Fibroblast of the aortic adventitia (primary cell): Measurements from ENCODE around the gene AKNA. TPM values are rescaled to one million over a fixed set of nuclear protein-coding genes. Genes with fewer than 3 reads are reported as not detected.
"Not testable (repeated sequence)": the region's sequence is repeated elsewhere in the genome, so short reads cannot be mapped to it uniquely, and the experiment has no call there.

Experiments used
- DNase-seq: peaks from one replicate; pipeline ENCODE4 v3.0.0-alpha.2; 2010; ENCODE audit warnings: low read depth
- H3K4me3 ChIP-seq: 2 replicates; pipeline ENCODE4 v1.5.1; 2011; ENCODE audit warnings: low read depth, mild to moderate bottlenecking, control low read depth, low read length, moderate library complexity
- total RNA-seq: library from RNA; depleted of rRNA; stranded (reverse); fragments of >200 nt; gene quantifications from 2 replicates; pipeline ENCODE4 v1.2.3, GENCODE V29; 2012; ENCODE audit warnings: low replicate concordance
- TF ChIP-seq, protein P1 (sequence below): IDR thresholded peaks from 2 replicates; pipeline ENCODE4 v1.5.1; 2011; ENCODE audit warnings: mild to moderate bottlenecking, low read length, control low read depth, inconsistent platforms; ENCODE audit not compliant: insufficient read depth

AKNA gene
- total RNA-seq, 1 donor = 22.3 TPM

DNA sequence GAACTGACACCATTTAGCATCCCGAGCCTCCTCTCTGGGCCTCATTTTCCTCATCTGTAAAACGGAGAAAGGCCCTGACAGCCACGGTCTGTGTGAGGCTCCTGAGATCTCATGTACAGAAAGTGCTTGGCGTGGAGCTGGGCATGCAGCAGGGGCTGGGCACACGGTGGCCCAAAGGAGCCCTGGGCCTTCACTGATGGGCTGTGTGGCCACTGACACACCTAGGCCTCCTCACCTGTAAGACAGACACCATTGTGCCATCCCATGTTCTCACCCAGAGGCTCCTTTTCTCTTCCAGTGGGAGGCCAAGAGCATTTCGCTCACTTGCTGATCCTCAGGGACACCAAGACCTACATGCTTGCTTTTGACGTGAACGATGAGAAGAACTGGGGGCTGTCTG lies 63.3 kb downstream of the AKNA start:
- TF ChIP-seq, protein P1, sequence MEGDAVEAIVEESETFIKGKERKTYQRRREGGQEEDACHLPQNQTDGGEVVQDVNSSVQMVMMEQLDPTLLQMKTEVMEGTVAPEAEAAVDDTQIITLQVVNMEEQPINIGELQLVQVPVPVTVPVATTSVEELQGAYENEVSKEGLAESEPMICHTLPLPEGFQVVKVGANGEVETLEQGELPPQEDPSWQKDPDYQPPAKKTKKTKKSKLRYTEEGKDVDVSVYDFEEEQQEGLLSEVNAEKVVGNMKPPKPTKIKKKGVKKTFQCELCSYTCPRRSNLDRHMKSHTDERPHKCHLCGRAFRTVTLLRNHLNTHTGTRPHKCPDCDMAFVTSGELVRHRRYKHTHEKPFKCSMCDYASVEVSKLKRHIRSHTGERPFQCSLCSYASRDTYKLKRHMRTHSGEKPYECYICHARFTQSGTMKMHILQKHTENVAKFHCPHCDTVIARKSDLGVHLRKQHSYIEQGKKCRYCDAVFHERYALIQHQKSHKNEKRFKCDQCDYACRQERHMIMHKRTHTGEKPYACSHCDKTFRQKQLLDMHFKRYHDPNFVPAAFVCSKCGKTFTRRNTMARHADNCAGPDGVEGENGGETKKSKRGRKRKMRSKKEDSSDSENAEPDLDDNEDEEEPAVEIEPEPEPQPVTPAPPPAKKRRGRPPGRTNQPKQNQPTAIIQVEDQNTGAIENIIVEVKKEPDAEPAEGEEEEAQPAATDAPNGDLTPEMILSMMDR = no peak
- no peak overlapping the region for H3K4me3 ChIP-seq
- DNase-seq = no peak

DNA sequence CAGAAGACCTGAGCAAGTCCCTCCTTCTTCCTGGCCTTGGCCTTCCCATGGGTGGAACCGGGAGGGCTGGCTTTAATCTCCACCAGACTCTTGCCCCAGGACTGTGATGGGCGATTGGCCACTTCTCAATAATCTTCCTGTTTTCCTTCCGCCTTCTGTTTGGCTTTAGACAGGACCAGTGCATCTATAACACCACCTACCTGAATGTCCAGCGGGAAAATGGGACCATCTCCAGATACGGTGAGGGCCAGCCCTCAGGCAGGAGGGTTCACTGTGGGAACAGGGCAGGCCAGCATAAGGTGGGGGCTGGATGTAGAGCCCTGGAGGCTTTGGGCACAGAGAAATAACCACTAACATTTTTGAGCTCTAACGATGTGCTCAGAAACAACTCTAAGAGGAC lies 63.9 kb downstream of the AKNA start:
- not testable (repeated sequence) for DNase-seq, H3K4me3 ChIP-seq

DNA sequence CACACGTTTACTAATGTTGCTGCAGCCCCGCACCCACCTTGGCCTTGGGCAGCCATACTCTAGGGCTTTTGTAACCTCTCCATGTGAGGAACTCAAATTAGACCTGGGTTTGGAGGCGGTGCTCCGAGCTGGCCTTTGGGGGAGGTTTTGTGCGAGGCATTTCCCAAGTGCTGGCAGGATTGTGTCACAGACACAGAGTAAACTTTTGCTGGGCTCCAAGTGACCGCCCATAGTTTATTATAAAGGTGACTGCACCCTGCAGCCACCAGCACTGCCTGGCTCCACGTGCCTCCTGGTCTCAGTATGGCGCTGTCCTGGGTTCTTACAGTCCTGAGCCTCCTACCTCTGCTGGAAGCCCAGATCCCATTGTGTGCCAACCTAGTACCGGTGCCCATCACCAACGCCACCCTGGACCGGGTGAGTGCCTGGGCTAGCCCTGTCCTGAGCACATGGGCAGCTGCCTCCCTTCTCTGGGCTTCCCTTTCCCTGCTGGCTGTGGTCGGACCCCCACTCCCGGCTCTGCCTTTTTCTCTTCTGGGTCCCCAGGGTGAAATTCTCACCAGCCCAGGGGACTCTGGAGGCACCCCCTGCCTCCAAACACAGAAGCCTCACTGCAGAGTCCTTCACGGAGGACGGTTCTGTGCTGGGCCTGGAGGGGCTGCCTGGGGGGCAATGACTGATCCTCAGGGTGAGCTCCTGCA lies 64.8 kb downstream of the AKNA start, which contains the start of gene ORM1:
TSS of gene ORM1 (plus strand) at position 268 of the 701 bp plus-strand sequence. CDS start at position 304, 36 bp downstream.
- H3K4me3 ChIP-seq, DNase-seq: not testable (repeated sequence)

DNA sequence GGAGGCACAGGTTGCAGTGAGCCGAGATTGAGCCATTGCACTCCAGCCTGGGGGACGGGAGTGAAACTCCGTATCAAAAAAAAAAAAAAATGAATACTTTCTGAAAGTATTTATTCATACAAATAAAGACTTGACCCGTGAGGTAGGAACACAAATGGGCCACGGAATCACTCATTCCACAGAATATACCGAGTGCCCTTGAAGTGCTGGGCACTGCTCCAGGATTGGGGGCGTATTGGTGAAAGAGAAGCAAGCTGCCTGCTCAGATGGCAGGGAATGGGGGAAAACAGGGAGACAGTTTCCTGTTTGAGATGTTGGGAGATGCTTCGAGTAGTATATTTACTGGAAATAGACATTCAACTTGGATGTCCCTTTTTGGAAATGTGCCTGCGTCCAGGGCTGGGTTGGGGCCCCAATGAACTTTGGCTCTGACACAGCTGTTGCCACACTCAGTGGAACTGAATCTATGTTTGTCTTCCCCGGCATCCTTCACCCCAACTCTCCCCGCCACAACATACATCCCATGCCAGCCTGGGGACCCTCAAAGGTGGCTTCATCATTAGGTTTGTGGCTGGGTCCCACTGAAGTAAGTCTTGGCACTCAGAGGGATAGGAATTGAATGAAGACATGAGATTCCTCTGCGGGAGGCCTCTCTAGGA lies 65.5 kb downstream of the AKNA start:
- DNase-seq, H3K4me3 ChIP-seq: not testable (repeated sequence)

DNA sequence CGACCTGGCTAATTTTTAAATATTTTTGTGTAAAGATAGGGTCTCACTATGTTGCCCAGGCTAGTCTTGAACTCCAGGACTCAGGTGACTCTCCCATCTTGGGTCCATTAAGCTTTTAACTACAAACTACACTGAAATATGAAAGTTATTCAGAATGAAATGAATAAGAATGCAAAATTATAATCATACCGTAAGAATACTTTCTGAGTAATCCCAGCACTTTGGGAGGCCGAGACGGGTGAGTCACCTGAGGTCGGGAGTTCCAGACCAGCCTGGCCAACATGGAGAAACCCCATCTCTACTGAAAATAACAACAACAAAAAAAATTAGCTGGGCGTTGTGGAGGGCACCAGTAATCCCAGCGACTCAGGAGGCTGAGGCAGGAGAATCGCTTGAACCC lies 66.0 kb downstream of the AKNA start:
- no peak overlapping the region for H3K4me3 ChIP-seq
- TF ChIP-seq, protein P1 = no peak
- DNase-seq = peak; percentile 21

DNA sequence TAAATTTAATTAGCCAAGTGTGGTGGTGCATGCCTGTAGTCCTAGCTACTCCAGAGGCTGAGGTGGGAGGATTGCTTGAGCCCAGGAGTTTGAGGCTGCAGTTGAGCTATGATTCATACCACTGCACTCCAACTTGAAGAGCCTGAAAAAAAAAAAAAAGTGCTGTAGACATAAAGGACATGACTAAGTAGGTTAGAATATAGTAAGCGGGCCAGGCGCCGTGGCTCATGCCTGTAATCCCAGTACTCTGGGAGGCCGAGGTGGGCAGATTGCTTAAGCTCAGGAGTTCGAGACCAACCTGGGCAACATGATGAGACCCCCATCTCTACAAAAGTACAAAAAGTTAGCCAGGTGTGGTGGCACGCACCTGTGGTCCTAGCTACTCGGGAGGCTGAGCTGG lies 67.1 kb downstream of the AKNA start:
- DNase-seq = peak; percentile 57
- H3K4me3 ChIP-seq = not testable (repeated sequence)

DNA sequence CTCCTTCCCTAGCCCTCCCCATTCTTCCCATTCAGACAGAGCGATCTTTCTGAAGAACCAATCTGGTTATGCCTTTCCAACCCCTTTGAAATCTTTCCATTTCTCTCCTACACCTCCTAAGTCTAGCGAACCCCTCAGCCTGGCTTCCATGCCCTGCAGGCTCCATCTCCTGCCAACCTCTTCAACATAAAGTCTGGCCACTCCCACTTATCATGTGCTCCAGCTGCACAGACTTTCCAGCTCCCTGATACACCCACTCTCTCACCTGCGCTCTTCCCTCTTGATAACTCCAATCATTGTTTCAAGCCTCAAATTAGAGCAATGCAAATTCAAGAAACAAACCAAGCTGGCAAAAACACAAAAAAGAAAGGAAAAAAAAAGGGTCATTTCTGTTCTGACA lies 68.6 kb downstream of the AKNA start:
- DNase-seq = no peak
- TF ChIP-seq, protein P1 = no peak

DNA sequence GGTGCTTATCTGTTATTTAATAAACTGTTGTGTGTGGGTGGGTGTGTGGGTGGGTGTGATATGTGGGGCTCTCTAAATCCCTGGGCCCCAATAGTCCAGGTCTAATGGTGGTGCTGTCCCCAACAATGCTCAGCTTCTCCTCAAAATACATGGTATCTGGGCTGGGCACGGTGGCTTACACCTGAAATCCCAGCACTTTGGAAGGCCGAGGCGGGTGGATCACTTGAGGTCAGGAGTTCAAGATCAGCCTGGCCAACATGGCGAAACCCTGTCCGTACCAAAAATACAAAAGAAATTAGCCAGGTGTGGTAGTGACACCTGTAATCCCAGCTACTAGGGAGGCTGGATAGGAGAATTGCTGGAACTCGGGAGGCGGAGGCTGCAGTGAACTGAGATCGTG lies 69.4 kb downstream of the AKNA start:
- no peak overlapping the region for H3K4me3 ChIP-seq
- TF ChIP-seq, protein P1 = no peak
- DNase-seq = no peak

More for the DNA sequence above, 68.6 kb downstream of the AKNA start:
- H3K4me3 ChIP-seq = no peak overlapping the region
